ENCODE data around the gene DPP9.

DPP9 gene

GRCh38 chr19:4653793-4654436 is 69.7 kb downstream of the DPP9 start:
- no peak for DNase-seq

DNA sequence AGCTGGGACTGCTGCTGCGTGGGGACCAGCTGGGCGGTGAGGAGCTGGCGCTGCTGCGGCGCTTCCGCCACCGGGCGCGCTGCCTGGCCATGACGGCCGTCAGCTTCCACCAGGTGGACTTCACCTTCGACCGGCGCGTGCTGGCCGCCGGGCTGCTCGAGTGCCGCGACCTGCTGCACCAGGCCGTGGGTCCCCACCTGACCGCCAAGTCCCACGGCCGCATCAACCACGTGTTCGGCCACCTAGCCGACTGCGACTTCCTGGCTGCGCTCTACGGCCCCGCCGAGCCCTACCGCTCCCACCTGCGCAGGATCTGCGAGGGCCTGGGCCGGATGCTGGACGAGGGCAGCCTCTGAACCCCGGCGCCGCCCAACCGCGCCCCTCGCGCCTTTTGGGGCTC is 71.6 kb downstream of the DPP9 start:
- DNase-seq = no peak

DNA sequence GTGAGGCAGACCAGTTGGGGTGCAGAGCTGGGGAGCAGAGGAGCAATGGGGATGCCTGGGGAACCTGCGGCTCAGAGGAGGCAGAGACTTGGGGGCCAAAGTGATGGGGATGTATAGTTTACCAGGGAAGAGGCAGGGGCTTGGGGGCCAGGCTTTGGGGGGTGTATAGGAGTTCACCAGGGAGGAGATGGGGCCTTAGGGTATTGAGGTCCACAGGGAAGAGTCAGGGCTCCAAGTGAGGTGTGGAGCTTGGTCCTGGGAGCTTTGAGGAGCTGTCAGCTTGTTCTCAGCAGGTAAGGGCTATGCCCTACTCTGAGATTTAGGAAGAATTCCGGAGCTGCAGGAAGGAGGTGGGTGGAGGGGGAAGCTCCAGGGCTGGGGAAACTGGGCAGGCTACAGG is 73.5 kb downstream of the DPP9 start:
- DNase-seq = no peak

GRCh38 chr19:4649392-4650047 is 74.1 kb downstream of the DPP9 start:
- DNase-seq = no peak

DNA sequence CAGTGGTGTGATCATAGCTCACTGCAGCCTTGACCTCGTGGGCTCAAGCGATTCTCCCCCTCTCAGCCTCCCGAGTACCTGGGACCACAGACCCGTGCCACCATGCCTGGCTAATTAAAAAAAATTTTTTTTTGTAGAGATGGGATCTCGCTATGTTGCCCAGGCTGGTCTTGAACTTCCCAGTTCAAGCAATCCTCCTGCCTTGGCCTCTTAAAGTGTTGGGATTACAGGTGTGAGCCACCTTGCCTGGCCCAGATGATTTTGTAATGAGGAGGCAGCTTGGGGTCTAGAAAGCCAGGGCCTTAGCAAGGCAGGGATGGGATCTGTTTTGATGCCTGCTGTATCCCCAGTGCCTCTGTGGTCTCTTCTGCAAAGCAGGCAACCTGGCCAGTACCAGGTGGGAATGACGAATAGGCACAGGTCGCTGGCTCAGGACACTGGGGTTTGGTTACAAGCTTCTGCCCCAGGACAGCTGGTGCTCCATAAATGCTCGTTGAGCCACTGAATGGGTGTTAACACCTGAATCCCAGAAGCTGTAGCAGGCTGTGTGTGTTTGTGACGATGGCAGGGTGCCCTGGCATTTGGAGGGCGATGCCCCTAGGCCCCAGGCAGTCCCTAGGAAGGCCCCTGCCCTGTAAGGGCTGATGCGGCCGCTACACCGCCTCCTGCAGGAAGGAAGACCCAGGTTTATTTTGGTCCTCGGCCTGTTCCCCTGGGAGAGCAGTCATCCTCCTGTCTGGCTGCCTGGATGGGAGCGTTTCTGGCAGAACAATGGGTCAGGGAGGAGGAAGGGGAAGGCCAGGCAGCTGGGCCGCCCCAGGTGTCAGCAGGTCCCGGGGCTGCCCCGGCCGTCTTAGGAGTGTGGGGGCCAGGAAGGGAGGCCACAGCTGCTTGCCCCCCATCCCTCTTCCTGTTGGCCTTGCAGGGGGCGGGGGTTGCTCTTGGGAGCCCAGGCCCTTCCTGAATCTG is 75.7 kb downstream of the DPP9 start:
- no peak for DNase-seq

GRCh38 chr19:4645718-4646117 is 77.9 kb downstream of the DPP9 start:
- no peak for DNase-seq

- no peak for DNase-seq
These were observed 81.0 kb downstream of the DPP9 start for GRCh38 chr19:4642625-4643024.

DNA sequence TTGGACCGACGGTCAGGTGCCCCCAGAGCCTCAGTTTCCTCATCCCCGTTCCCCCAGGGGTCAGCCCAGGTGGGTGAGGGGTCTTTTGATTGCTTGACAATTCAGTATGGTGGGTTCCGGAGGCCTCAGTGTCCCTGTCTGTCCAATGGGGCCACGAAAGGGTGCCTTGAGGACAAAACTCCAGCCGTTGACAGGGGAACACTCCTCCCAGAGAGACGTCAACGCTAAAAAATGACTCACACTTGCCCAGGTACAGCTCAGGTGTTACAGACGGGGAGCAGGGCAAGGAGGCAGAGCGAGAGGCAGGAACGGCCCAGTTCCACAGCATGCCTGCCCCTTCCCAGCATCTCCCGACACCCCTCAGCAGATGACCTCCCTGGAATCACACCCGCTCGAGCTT is 82.5 kb downstream of the DPP9 start:
- DNase-seq = no peak

- no peak for DNase-seq
These were observed 83.2 kb downstream of the DPP9 start for GRCh38 chr19:4640247-4641000.

GRCh38 chr19:4639531-4640246 is 84.0 kb downstream of the DPP9 start:
- no peak for DNase-seq

DNA sequence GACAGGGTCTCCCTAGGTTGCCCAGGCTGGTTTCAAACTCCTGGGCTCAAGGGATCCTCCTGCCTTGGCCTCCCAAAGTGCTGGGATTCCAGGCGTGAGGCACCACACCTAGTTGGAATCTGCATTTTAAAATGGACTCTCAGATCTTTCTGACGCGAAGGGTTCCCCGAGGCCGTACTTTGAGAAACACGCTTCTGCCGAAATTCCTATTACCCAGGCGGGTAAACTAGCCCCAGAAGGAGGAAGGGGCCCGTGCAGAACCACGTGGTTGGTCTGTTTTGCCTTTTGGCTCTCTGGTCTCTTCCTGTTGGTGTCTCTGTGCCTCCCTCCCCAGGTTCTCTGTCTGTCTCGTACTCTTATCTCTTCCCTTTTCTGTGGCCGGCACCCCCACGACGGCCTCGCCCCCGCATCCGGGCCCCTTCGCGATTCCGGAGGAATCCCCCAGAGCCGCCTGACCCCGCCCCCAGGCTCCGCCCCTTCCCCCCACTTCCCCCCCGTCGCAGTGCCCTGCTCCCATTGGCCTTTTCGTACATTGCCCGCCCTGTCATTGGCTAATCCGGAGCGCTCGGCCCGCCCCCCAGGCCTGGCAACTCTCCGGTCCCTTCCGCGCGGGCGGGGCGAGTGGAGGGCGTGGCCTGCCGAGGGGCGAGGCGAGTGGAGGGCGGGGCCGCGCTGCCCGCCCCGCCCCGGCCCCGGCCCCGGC is 84.7 kb downstream of the DPP9 start, which contains the start of gene TNFAIP8L1:
Gene TNFAIP8L1 (plus strand): TSS at position 689 of the 703 bp plus-strand sequence. CDS start 12,354 bp downstream, outside the sequence.
- peak; percentile 98 for DNase-seq

- no peak for DNase-seq
These were observed 85.3 kb downstream of the DPP9 start for GRCh38 chr19:4638317-4638716.

DNA sequence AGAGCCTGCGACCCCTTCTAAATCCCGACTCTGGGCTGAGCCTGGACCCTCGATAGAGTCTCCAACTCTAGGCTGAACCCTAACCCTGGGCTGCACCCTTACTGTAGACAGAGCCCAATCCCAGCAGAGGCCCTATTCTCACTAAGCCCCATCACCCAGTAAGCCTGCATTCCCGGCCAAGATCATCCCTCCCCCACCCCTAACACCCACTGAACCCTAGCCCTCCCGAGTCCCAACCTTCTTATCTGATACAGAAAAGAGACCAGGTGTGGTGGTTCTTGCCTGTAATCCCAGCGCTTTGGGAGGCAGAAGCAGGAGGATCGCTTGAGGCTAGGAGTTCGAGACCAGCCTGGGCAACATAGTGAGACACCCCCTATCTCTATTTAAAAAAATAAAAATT is 86.9 kb downstream of the DPP9 start:
- no peak for DNase-seq

- peak; percentile 68 for DNase-seq
These were observed 87.4 kb downstream of the DPP9 start for GRCh38 chr19:4636151-4636717.

DNA sequence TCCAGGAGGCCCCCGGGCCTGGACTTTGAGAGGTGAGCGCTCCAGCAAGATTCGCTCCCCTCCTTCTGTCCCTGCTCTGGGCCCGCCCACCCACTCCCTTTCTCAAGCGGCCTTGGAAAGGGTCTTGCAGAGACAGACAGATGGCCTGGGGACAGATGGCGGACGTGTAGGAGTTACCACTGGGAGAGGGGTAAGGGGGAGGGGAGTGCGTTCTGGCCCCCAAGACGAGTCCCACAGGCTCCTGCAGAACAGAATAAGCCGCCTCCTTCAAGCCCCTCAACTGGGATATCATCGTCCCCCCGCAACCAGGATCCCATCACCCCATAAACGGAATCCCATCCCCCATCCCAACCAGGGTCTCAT is 87.9 kb downstream of the DPP9 start:
- DNase-seq = no peak

DNA sequence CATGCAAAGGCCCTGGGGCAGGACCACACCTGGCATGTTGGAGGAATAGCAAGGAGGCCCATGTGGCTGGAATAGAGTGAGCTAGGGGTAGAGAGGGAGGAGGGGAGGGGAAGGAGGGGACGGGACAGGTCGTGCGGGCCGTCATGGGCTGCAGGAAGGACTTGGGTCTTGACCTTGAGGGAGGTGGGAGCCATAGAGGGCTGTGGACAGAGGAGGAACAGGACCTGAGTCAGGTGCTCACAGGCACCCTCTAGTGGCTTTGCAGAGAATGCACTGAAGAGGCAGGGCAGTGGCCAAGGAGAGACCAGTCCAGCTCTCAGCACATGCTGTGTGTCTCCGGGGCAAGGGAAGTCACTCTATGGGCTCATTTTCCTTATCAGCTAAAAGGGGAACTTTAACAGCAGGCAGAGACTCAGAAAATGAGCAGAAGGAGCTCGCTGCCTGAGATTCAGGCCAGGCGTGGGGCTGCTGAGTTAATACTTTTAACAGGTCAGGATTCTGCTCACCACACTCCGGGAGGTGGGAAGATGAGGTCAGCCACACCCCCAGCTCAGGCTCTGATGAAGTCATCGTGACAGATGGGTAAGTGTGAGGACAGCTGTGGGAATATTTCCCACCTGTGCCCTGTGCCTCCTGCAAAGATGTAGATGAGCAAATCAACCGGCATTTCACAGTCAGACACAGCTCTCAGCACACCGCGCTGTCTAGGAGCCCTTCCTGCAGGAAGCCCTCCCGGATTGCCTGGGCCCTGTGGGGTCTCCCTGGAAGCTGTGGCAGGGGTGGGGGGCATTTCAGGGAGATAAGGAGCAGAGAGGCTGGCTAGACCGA is 90.3 kb downstream of the DPP9 start:
- peak; percentile 80 for DNase-seq

Measured in CD4-positive, alpha-beta T cell treated with Interleukin-15 for 1 hour (primary cell).